ENCODE results near the gene CNTFR.
A peak's percentile ranks its signal among the peaks of the same experiment; 100 is the strongest.

The CNTFR gene

DNA sequence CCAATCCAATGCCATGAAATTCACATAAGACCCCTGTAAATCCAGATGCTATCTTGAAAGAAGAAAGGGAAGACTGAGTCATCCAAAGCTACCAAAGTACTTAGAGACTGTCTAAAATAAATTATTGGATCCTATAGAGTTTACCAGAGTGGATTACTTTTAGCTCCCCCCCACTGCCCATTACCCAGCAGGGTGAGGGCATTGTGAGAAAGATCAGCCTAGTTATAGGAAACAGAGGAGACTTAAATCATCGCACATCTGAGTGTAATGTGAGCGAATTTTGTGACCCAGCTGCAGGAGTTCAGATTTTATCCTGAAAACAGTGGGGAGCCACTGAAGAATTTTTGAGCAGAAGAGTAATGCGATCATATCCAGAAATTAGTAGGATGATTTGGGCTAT, 65.2 kb downstream of the CNTFR start:
- H3K27me3 ChIP-seq (ENCODE audit: control insufficient read depth, insufficient read depth, low read length, poor library complexity, severe bottlenecking), result peaks cover 13% of the 10 kb centered on the region
- H3K27ac ChIP-seq (ENCODE audit: insufficient read depth, low read depth, low read length, poor library complexity, severe bottlenecking), result no peak overlapping the region
- H3K4me1 ChIP-seq (ENCODE audit: control insufficient read depth, insufficient read depth, low read length), result no peaks in the 10 kb centered on the region
- no peaks in the 10 kb centered on the region for H3K36me3 ChIP-seq (ENCODE audit: control insufficient read depth, insufficient read depth, low read length)
- 94% methylated on average over 3 of the region's 3 CpGs for WGBS, 2 experiments
- no peaks in the 10 kb centered on the region for H3K9me3 ChIP-seq (ENCODE audit: control insufficient read depth, low read length)
- no peak overlapping the region for H3K4me3 ChIP-seq (ENCODE audit: insufficient read depth, low read depth, low read length)

DNA sequence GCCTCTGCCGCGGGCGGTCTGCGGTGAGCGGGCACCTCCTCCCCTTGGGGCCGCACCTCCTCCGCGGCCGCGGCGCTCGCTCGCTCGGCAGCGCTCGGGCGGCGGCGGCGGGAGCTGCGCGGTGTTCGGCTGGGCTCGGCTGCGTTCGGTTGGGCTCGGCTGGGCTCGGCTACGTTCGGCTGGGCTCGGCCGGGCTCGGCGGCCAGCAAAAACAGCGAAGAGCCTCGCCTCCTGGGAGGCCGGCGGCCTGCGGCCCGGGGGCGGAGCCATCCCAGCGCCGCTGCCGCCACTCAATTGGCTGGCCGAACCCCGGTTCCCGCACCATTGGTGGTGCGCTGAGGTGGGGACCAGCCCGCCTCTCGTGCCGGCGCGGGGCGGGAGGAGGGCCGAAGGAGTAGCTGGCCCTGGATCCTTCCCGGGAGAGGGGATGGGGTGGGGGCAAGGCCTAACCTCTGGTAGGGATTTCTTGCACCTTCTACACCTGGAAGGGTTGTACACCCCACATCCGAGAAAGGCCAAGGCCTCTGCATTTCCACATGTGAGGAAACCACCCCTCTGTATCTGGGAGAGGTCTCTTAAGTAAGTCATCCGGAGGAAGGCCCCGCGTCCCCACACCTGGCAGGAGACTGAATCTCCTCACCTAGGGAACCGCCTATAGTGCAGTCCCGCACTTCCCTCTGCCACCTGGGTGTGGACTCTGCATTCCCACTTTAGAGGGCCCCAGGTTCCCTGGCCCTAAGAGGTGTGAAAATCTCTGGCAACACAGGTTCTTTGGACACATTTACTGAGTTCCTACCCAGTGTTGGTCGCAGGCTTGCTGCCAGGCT, 66.3 kb downstream of the CNTFR start, which contains the start of gene ENHO:
Gene ENHO (minus strand): TSS at position 20 of the 827 bp plus-strand sequence. CDS start 1,295 bp downstream, outside the sequence.
- no peak within 1 kb of the TSS for H3K27ac ChIP-seq (ENCODE audit: insufficient read depth, low read depth, low read length, poor library complexity, severe bottlenecking)
- peaks cover 13% of the 10 kb centered on the region for H3K27me3 ChIP-seq (ENCODE audit: control insufficient read depth, insufficient read depth, low read length, poor library complexity, severe bottlenecking)
- H3K9me3 ChIP-seq (ENCODE audit: control insufficient read depth, low read length), result no peaks in the 10 kb centered on the region
- WGBS, 2 experiments, result 5% methylated on average over 63 of the region's 63 CpGs
- no peaks in the 10 kb centered on the region for H3K4me1 ChIP-seq (ENCODE audit: control insufficient read depth, insufficient read depth, low read length)
- H3K36me3 ChIP-seq (ENCODE audit: control insufficient read depth, insufficient read depth, low read length), result no peaks in the 10 kb centered on the region
- peak within 1 kb of the TSS; percentile 67 for H3K4me3 ChIP-seq (ENCODE audit: insufficient read depth, low read depth, low read length)

DNA sequence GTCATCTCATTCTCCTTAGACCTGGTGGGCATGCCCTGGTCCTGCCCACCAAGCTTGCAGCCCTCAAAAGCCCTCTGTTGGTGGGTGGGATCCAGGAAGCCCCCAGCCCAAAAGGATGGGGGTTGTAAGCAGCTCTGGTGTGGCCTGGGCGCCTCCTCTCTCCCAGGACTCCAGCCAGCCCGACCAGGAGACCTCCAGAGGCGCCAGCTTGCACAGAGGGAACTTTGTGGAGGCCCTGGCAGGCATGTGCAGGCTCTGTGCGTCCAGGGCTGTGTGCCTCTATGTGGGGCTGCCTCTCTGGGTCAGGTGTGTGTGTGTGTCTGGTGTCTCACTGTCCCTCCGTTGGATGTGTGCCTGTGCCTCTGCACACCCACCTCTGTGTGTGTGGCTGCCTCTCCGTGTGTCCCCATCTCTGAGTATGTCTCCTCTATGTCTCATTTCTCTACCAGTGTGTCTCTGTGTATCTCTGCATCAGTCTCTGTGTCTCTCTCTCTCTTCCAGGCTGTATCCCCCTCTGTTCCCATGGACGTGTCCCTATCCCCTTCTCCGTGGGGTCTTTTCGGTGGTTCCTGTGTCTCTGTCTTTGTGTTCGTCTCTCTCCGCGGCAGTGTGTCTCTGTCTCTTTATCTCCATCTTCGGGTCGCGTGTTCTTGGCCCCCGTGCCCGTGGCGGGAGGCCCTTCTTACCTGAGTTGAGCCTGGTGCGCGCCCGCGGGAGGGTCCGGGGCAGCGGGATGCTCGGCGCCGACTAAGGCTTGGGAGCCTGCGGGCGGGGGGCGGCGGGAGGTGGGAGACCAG, 67.2 kb downstream of the CNTFR start:
- 16% methylated on average over 31 of the region's 31 CpGs for WGBS, 2 experiments
- Histone ChIP-seq H3K4me3 (ENCODE audit: insufficient read depth, low read depth, low read length) (peak overlapping the region; percentile 67), H3K27ac (ENCODE audit: insufficient read depth, low read depth, low read length, poor library complexity, severe bottlenecking) (no peak overlapping the region)

DNA sequence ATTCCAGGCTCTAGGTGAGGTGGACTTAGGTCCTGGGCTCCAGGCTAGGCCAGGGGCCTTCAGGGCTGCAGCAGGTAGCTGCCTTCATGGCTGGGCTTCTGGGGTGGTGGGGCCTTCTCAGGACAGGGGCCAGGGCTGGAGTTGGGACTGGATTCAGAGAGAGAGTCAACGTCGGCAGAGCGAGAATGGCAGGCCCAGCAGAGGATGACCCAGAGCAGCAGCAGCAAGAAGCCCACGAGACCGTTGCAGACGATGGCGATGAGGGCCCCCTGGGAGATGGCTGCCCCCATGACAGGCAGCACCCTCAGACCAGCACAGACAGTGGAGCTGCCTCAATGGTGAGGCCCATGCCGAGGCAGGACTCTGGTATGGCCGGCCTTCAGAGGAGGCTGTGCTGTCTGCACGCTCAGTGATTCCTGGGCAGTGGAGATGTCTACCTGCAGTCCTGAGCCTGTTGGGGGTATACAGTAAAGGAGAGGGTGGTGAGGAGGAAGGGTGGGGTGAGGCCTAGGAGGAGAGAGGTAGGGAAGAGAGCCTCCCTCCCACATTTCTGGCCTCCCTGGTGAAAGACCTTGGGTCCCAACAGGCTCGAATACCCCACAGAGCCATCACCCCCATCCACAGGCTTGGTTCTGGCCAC, 68.0 kb downstream of the CNTFR start:
- no peaks in the 10 kb centered on the region for H3K9me3 ChIP-seq (ENCODE audit: control insufficient read depth, low read length)
- WGBS, 2 experiments, result 96 to 97% methylated on average over 11 of the region's 11 CpGs
- H3K36me3 ChIP-seq (ENCODE audit: control insufficient read depth, insufficient read depth, low read length), result no peaks in the 10 kb centered on the region
- no peak overlapping the region for H3K27ac ChIP-seq (ENCODE audit: insufficient read depth, low read depth, low read length, poor library complexity, severe bottlenecking)
- no peak overlapping the region for H3K4me3 ChIP-seq (ENCODE audit: insufficient read depth, low read depth, low read length)
- H3K4me1 ChIP-seq (ENCODE audit: control insufficient read depth, insufficient read depth, low read length), result no peaks in the 10 kb centered on the region
- H3K27me3 ChIP-seq (ENCODE audit: control insufficient read depth, insufficient read depth, low read length, poor library complexity, severe bottlenecking), result peaks cover 13% of the 10 kb centered on the region

More for the DNA sequence above, 67.2 kb downstream of the CNTFR start:
- Histone ChIP-seq H3K27me3 (ENCODE audit: control insufficient read depth, insufficient read depth, low read length, poor library complexity, severe bottlenecking) (peaks cover 13% of the 10 kb centered on the region), H3K36me3 (ENCODE audit: control insufficient read depth, insufficient read depth, low read length) (no peaks in the 10 kb centered on the region), H3K4me1 (ENCODE audit: control insufficient read depth, insufficient read depth, low read length) (no peaks in the 10 kb centered on the region), H3K9me3 (ENCODE audit: control insufficient read depth, low read length) (no peaks in the 10 kb centered on the region)

- no peaks in the 10 kb centered on the region for H3K4me1 ChIP-seq (ENCODE audit: control insufficient read depth, insufficient read depth, low read length)
- H3K27me3 ChIP-seq (ENCODE audit: control insufficient read depth, insufficient read depth, low read length, poor library complexity, severe bottlenecking), result peaks cover 13% of the 10 kb centered on the region
- WGBS, 2 experiments, result 94 to 95% methylated on average over 6 of the region's 6 CpGs
- no peaks in the 10 kb centered on the region for H3K36me3 ChIP-seq (ENCODE audit: control insufficient read depth, insufficient read depth, low read length)
- no peak overlapping the region for H3K4me3 ChIP-seq (ENCODE audit: insufficient read depth, low read depth, low read length)
- no peaks in the 10 kb centered on the region for H3K9me3 ChIP-seq (ENCODE audit: control insufficient read depth, low read length)
- H3K27ac ChIP-seq (ENCODE audit: insufficient read depth, low read depth, low read length, poor library complexity, severe bottlenecking), result no peak overlapping the region
These were observed 68.8 kb downstream of the CNTFR start for GRCh38 chr9:34520505-34521385.

- 92 to 93% methylated on average over 6 of the region's 6 CpGs for WGBS, 2 experiments
- H3K36me3 ChIP-seq (ENCODE audit: control insufficient read depth, insufficient read depth, low read length), result no peaks in the 10 kb centered on the region
- peaks cover 13% of the 10 kb centered on the region for H3K27me3 ChIP-seq (ENCODE audit: control insufficient read depth, insufficient read depth, low read length, poor library complexity, severe bottlenecking)
- H3K4me3 ChIP-seq (ENCODE audit: insufficient read depth, low read depth, low read length), result no peak overlapping the region
- H3K9me3 ChIP-seq (ENCODE audit: control insufficient read depth, low read length), result no peaks in the 10 kb centered on the region
- H3K4me1 ChIP-seq (ENCODE audit: control insufficient read depth, insufficient read depth, low read length), result no peaks in the 10 kb centered on the region
- H3K27ac ChIP-seq (ENCODE audit: insufficient read depth, low read depth, low read length, poor library complexity, severe bottlenecking), result no peak overlapping the region
These were observed 69.4 kb downstream of the CNTFR start for GRCh38 chr9:34520096-34520495.

- no peaks in the 10 kb centered on the region for H3K4me1 ChIP-seq (ENCODE audit: control insufficient read depth, insufficient read depth, low read length)
- no peak overlapping the region for H3K4me3 ChIP-seq (ENCODE audit: insufficient read depth, low read depth, low read length)
- H3K27ac ChIP-seq (ENCODE audit: insufficient read depth, low read depth, low read length, poor library complexity, severe bottlenecking), result no peak overlapping the region
- H3K27me3 ChIP-seq (ENCODE audit: control insufficient read depth, insufficient read depth, low read length, poor library complexity, severe bottlenecking), result peaks cover 13% of the 10 kb centered on the region
- no peaks in the 10 kb centered on the region for H3K36me3 ChIP-seq (ENCODE audit: control insufficient read depth, insufficient read depth, low read length)
- no peaks in the 10 kb centered on the region for H3K9me3 ChIP-seq (ENCODE audit: control insufficient read depth, low read length)
- 78 to 80% methylated on average over 2 of the region's 2 CpGs for WGBS, 2 experiments
These were observed 70.1 kb downstream of the CNTFR start for GRCh38 chr9:34519321-34520020.

GRCh38 chr9:34518896-34519295, 70.6 kb downstream of the CNTFR start:
- Histone ChIP-seq H3K4me3 (ENCODE audit: insufficient read depth, low read depth, low read length) (no peak overlapping the region), H3K27me3 (ENCODE audit: control insufficient read depth, insufficient read depth, low read length, poor library complexity, severe bottlenecking) (peaks cover 11% of the 10 kb centered on the region), H3K36me3 (ENCODE audit: control insufficient read depth, insufficient read depth, low read length) (no peaks in the 10 kb centered on the region)

GRCh38 chr9:34518110-34518616, 71.4 kb downstream of the CNTFR start:
- Histone ChIP-seq H3K4me3 (ENCODE audit: insufficient read depth, low read depth, low read length) (no peak overlapping the region), H3K27me3 (ENCODE audit: control insufficient read depth, insufficient read depth, low read length, poor library complexity, severe bottlenecking) (peaks cover 8% of the 10 kb centered on the region), H3K4me1 (ENCODE audit: control insufficient read depth, insufficient read depth, low read length) (peaks cover 8% of the 10 kb centered on the region), H3K9me3 (ENCODE audit: control insufficient read depth, low read length) (no peaks in the 10 kb centered on the region), H3K27ac (ENCODE audit: insufficient read depth, low read depth, low read length, poor library complexity, severe bottlenecking) (no peak overlapping the region), H3K36me3 (ENCODE audit: control insufficient read depth, insufficient read depth, low read length) (no peaks in the 10 kb centered on the region)
- WGBS, 2 experiments, result 93 to 95% methylated on average over 6 of the region's 6 CpGs

More at GRCh38 chr9:34518896-34519295, 70.6 kb downstream of the CNTFR start:
- no peaks in the 10 kb centered on the region for H3K9me3 ChIP-seq (ENCODE audit: control insufficient read depth, low read length)
- WGBS, 2 experiments, result 91 to 95% methylated on average over 2 of the region's 2 CpGs
- H3K4me1 ChIP-seq (ENCODE audit: control insufficient read depth, insufficient read depth, low read length), result peaks cover 3% of the 10 kb centered on the region
- no peak overlapping the region for H3K27ac ChIP-seq (ENCODE audit: insufficient read depth, low read depth, low read length, poor library complexity, severe bottlenecking)
